OCI-LY1 (cell line): ENCODE measurements around the gene WNT16.

Experiments
- H2AFZ ChIP-seq: fragments of 200-600 bp; sonication (generic), shearing (Covaris generic); 2 replicates; pipeline ENCODE4 v1.6.0; 2014; ENCODE audit warnings: antibody characterized with exemption, mild to moderate bottlenecking, low read length
- H3F3A ChIP-seq: fragments of 200-600 bp; sonication (generic), shearing (Covaris generic); 2 replicates; pipeline ENCODE4 v1.6.0; 2014; ENCODE audit warnings: mild to moderate bottlenecking, antibody characterized with exemption, low read length, moderate library complexity; ENCODE audit not compliant: insufficient read depth
- H3K27ac ChIP-seq: fragments of 200-600 bp; sonication (generic); 2 replicates; pipeline ENCODE4 v1.5.1; 2014; ENCODE audit warnings: low read length, mixed run types, mild to moderate bottlenecking, low read depth; ENCODE audit not compliant: poor library complexity, severe bottlenecking
- H3K27me3 ChIP-seq: fragments of 200-600 bp; sonication (generic); 2 replicates; pipeline ENCODE4 v1.6.0; 2014; ENCODE audit warnings: antibody characterized with exemption, mild to moderate bottlenecking, low read length, moderate library complexity; ENCODE audit not compliant: insufficient read depth
- H3K36me3 ChIP-seq: fragments of 200-600 bp; sonication (generic); 2 replicates; pipeline ENCODE4 v1.6.1; 2014; ENCODE audit warnings: mild to moderate bottlenecking, antibody characterized with exemption, low read length, moderate library complexity, mixed read lengths; ENCODE audit not compliant: insufficient read depth
- H3K4me1 ChIP-seq: fragments of 200-600 bp; sonication (generic); 2 replicates; pipeline ENCODE4 v1.5.1; 2014; ENCODE audit warnings: mild to moderate bottlenecking, low read length, moderate library complexity; ENCODE audit not compliant: insufficient read depth, severe bottlenecking
- H3K4me2 ChIP-seq: fragments of 200-600 bp; sonication (generic), shearing (Covaris generic); 2 replicates; pipeline ENCODE4 v1.6.1; 2014; ENCODE audit warnings: low read length
- H3K4me3 ChIP-seq: fragments of 200-600 bp; sonication (generic); 2 replicates; pipeline ENCODE4 v1.5.1; 2014; ENCODE audit warnings: low read length, low read depth, mild to moderate bottlenecking, mixed read lengths; ENCODE audit not compliant: poor library complexity, severe bottlenecking
- H3K79me2 ChIP-seq: fragments of 200-600 bp; shearing (Covaris generic); 2 replicates; pipeline ENCODE4 v1.6.1; 2016; ENCODE audit warnings: mixed run types, low read length, mixed read lengths; ENCODE audit not compliant: insufficient read depth
- H3K9ac ChIP-seq: fragments of 200-600 bp; sonication (generic), shearing (Covaris generic); 2 replicates; pipeline ENCODE4 v1.6.1; 2014; ENCODE audit warnings: mild to moderate bottlenecking, low read length, mixed read lengths
- H3K9me2 ChIP-seq: fragments of 200-600 bp; sonication (generic), shearing (Covaris generic); 2 replicates; pipeline ENCODE4 v1.6.1; 2014; ENCODE audit warnings: low read depth, mild to moderate bottlenecking, low read length, mixed read lengths
- H3K9me3 ChIP-seq: fragments of 200-600 bp; shearing (Covaris generic); 2 replicates; pipeline ENCODE4 v1.6.1; 2014; ENCODE audit warnings: low read length, mixed read lengths
- H4K20me1 ChIP-seq: fragments of 200-600 bp; sonication (generic), shearing (Covaris generic); 2 replicates; pipeline ENCODE4 v1.6.0; 2016; ENCODE audit warnings: mild to moderate bottlenecking, low read length; ENCODE audit not compliant: insufficient read depth
- EZH2 ChIP-seq: fragments of 200-600 bp; sonication (generic), shearing (Covaris generic); IDR thresholded peaks from 2 replicates; pipeline ENCODE4 v1.8.0; 2017; ENCODE audit warnings: borderline replicate concordance, mixed run types, mild to moderate bottlenecking, antibody characterized with exemption, low read length, moderate library complexity, mixed read lengths
- TF ChIP-seq, protein P1 (sequence below): fragments of 200-600 bp; sonication (generic), shearing (Covaris generic); IDR thresholded peaks from 2 replicates; pipeline ENCODE4 v1.5.1; 2017; ENCODE audit warnings: mild to moderate bottlenecking, antibody characterized with exemption, low read length, moderate library complexity, mixed read lengths

The WNT16 gene

GRCh38 chr7:121330053-121330833 is 1.4 kb downstream of the WNT16 start:
- Histone ChIP-seq H3K9me2 (no peaks in the 10 kb centered on the region), H3K4me1 (peaks cover 18% of the 10 kb centered on the region), H3K9me3 (peaks cover 5% of the 10 kb centered on the region; the same call in 1 of the 2 replicates), H3F3A (no peaks in the 10 kb centered on the region), H3K36me3 (no peaks in the 10 kb centered on the region), H3K9ac (no peak overlapping the region), H3K79me2 (no peaks in the 10 kb centered on the region), H4K20me1 (no peaks in the 10 kb centered on the region), H3K4me3 (no peak overlapping the region), H3K27ac (no peak overlapping the region), H3K4me2 (no peak overlapping the region), H2AFZ (no peak overlapping the region), H3K27me3 (no peaks in the 10 kb centered on the region)
- TF ChIP-seq, protein P1, sequence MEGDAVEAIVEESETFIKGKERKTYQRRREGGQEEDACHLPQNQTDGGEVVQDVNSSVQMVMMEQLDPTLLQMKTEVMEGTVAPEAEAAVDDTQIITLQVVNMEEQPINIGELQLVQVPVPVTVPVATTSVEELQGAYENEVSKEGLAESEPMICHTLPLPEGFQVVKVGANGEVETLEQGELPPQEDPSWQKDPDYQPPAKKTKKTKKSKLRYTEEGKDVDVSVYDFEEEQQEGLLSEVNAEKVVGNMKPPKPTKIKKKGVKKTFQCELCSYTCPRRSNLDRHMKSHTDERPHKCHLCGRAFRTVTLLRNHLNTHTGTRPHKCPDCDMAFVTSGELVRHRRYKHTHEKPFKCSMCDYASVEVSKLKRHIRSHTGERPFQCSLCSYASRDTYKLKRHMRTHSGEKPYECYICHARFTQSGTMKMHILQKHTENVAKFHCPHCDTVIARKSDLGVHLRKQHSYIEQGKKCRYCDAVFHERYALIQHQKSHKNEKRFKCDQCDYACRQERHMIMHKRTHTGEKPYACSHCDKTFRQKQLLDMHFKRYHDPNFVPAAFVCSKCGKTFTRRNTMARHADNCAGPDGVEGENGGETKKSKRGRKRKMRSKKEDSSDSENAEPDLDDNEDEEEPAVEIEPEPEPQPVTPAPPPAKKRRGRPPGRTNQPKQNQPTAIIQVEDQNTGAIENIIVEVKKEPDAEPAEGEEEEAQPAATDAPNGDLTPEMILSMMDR = no peak
- no peak for TF ChIP-seq EZH2

- peak overlapping the region; percentile 4; the same call in 1 of the 2 replicates for H3K4me2 ChIP-seq
- TF ChIP-seq, protein P1 = no peak
- no peak for TF ChIP-seq EZH2
- no peaks in the 10 kb centered on the region for H3K79me2 ChIP-seq
- no peaks in the 10 kb centered on the region for H3K36me3 ChIP-seq
- no peaks in the 10 kb centered on the region for H3F3A ChIP-seq
- H3K9me3 ChIP-seq = peaks cover 5% of the 10 kb centered on the region; the same call in 1 of the 2 replicates
- no peak overlapping the region for H3K4me3 ChIP-seq
- H2AFZ ChIP-seq = peak overlapping the region; percentile 72
- peaks cover 26% of the 10 kb centered on the region for H3K4me1 ChIP-seq
- peak overlapping the region; percentile 10; the same call in 1 of the 2 replicates for H3K9ac ChIP-seq
- H3K9me2 ChIP-seq = no peaks in the 10 kb centered on the region
- no peaks in the 10 kb centered on the region for H4K20me1 ChIP-seq
- peak overlapping the region; percentile 17 for H3K27ac ChIP-seq
- no peaks in the 10 kb centered on the region for H3K27me3 ChIP-seq
Measured at GRCh38 chr7:121331048-121331447, 2.2 kb downstream of the WNT16 start.

- Histone ChIP-seq H3K4me3 (no peak overlapping the region), H4K20me1 (no peaks in the 10 kb centered on the region), H3K9me2 (no peaks in the 10 kb centered on the region), H3K79me2 (no peaks in the 10 kb centered on the region), H3K27me3 (no peaks in the 10 kb centered on the region), H3K4me1 (peaks cover 31% of the 10 kb centered on the region), H2AFZ (peak overlapping the region; percentile 72), H3K27ac (peak overlapping the region; percentile 17), H3K36me3 (no peaks in the 10 kb centered on the region), H3F3A (no peaks in the 10 kb centered on the region), H3K9me3 (peaks cover 5% of the 10 kb centered on the region; the same call in 1 of the 2 replicates), H3K9ac (peak overlapping the region; percentile 10; the same call in 1 of the 2 replicates), H3K4me2 (peak overlapping the region; percentile 4; the same call in 1 of the 2 replicates)
- TF ChIP-seq EZH2 = no peak
- TF ChIP-seq, protein P1 = no peak
Measured at GRCh38 chr7:121331574-121331973, 2.8 kb downstream of the WNT16 start.
